ENCODE data around the gene ERMP1.

GRCh38 chr9:5835808-5836207 is 2.9 kb upstream of the ERMP1 start:
- TF ChIP-seq CTCF (IDR thresholded peaks at IDR 0.05; ENCODE audit: low read depth, low read length, poor library complexity, severe bottlenecking) (no peak), EZH2phosphoT487 (IDR thresholded peaks at IDR 0.05; ENCODE audit: borderline replicate concordance, low read length) (no peak)

All from DOHH2 (cell line).